ENCODE results near the gene KDM7A.
"Not testable (repeated sequence)": the region's sequence is repeated elsewhere in the genome, so short reads cannot be mapped to it uniquely, and the experiment has no call there.

GRCh38 chr7:140114817-140115216 lies 62.0 kb downstream of the KDM7A start:
- TF ChIP-seq CTCF (IDR thresholded peaks at IDR 0.05 in 4 of 5, conservative IDR thresholded peaks at IDR 0.05 in 1 of 5); POLR2A (IDR thresholded peaks at IDR 0.05): not testable (repeated sequence)

Measured in gastrocnemius medialis (tissue), 4 donors.